ENCODE results near the gene NAALADL2.

DNA sequence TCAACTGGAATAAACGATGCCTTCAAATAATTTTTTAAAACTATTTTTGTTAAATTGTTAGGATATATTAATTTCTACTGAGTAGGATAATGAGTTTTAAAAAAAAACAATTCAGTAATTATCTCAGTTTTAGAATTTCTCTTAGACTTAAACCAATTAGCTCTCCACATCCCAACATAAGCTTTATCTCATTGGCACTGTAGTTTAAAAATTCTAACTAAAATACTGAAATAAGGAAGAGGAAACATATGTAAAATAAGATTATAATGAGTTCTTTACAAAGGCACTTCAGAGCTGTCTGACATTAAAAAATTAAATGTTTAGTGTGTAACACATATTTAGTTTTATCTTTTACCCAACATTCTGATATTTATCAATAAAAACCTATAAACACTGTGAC, 558.3 kb downstream of the NAALADL2 start:
- TF ChIP-seq, protein P1, sequence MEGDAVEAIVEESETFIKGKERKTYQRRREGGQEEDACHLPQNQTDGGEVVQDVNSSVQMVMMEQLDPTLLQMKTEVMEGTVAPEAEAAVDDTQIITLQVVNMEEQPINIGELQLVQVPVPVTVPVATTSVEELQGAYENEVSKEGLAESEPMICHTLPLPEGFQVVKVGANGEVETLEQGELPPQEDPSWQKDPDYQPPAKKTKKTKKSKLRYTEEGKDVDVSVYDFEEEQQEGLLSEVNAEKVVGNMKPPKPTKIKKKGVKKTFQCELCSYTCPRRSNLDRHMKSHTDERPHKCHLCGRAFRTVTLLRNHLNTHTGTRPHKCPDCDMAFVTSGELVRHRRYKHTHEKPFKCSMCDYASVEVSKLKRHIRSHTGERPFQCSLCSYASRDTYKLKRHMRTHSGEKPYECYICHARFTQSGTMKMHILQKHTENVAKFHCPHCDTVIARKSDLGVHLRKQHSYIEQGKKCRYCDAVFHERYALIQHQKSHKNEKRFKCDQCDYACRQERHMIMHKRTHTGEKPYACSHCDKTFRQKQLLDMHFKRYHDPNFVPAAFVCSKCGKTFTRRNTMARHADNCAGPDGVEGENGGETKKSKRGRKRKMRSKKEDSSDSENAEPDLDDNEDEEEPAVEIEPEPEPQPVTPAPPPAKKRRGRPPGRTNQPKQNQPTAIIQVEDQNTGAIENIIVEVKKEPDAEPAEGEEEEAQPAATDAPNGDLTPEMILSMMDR (IDR thresholded peaks at IDR 0.05): no peak
- TF ChIP-seq POLR2AphosphoS5 (IDR thresholded peaks at IDR 0.05; ENCODE audit: insufficient read depth in 1 of 2, low read depth in 1 of 2): no peak

Data from vagina (tissue), 2 donors.